Neuronal stem cell (in vitro differentiated cells): ENCODE data around the gene CYLD.

Experiments
- DNase-seq: peaks from one replicate; pipeline ENCODE4 v3.0.0-alpha.2; 2013; ENCODE audit warnings: low spot score
- H2AFZ ChIP-seq: one replicate; pipeline ENCODE4 v1.6.1; 2013; ENCODE audit warnings: mild to moderate bottlenecking, low read length, inconsistent platforms
- H2AK5ac ChIP-seq: 2 replicates; pipeline ENCODE4 v1.6.1; 2013; ENCODE audit warnings: low read depth, mild to moderate bottlenecking, inconsistent platforms, low read length, moderate library complexity, mixed read lengths
- H2BK120ac ChIP-seq: 2 replicates; pipeline ENCODE4 v1.6.1; 2013; ENCODE audit warnings: low read depth, mild to moderate bottlenecking, inconsistent platforms, low read length, moderate library complexity, mixed read lengths
- H2BK12ac ChIP-seq: one replicate; pipeline ENCODE4 v1.6.1; 2013; ENCODE audit warnings: low read length, inconsistent platforms
- H2BK15ac ChIP-seq: 2 replicates; pipeline ENCODE4 v1.6.1; 2013; ENCODE audit warnings: mild to moderate bottlenecking, low read length, inconsistent platforms, mixed read lengths
- H2BK5ac ChIP-seq: one replicate; pipeline ENCODE4 v1.6.1; 2013; ENCODE audit warnings: inconsistent platforms, mild to moderate bottlenecking, low read length, moderate library complexity
- H3K14ac ChIP-seq: one replicate; pipeline ENCODE4 v1.6.1; 2013; ENCODE audit warnings: low read length, inconsistent platforms
- H3K18ac ChIP-seq: 2 replicates; pipeline ENCODE4 v1.6.1; 2013; ENCODE audit warnings: low read length, inconsistent platforms
- H3K23ac ChIP-seq: 2 replicates; pipeline ENCODE4 v1.6.1; 2013; ENCODE audit warnings: low read depth, mild to moderate bottlenecking, mixed read lengths, low read length, inconsistent platforms; ENCODE audit not compliant: poor library complexity
- H3K27ac ChIP-seq: replicated peaks from 3 replicates; pipeline ENCODE4 v1.5.1; 2013; ENCODE audit warnings: low read length, inconsistent platforms
- H3K27me3 ChIP-seq, 3 experiments: 2 replicates each; pipeline ENCODE4 v1.6.1; 2013; ENCODE audit warnings: low read length in 3 of 3, mild to moderate bottlenecking in 2 of 3, inconsistent platforms in 1 of 3, low read depth in 1 of 3, mixed read lengths in 1 of 3, moderate library complexity in 1 of 3; ENCODE audit not compliant: control insufficient read depth in 3 of 3, insufficient read depth in 3 of 3
- H3K36me3 ChIP-seq, 2 donors: replicated peaks in 1 of 2; 2 replicates each; pipeline ENCODE4 v1.6.1; 2013; ENCODE audit warnings: low read length in 2 of 2; ENCODE audit not compliant: control insufficient read depth in 2 of 2, insufficient read depth in 2 of 2
- H3K4ac ChIP-seq: 2 replicates; pipeline ENCODE4 v1.6.1; 2013; ENCODE audit warnings: inconsistent platforms, mild to moderate bottlenecking, low read length, moderate library complexity
- H3K4me1 ChIP-seq, 2 donors: 1 replicate in 1 of 2; 2 replicates in 1 of 2; pipeline ENCODE4 v1.6.1; 2013; ENCODE audit warnings: low read length in 2 of 2, low read depth in 1 of 2; ENCODE audit not compliant: control insufficient read depth in 2 of 2, insufficient read depth in 1 of 2
- H3K4me2 ChIP-seq: one replicate; pipeline ENCODE4 v1.6.1; 2013; ENCODE audit warnings: mild to moderate bottlenecking, low read length, inconsistent platforms; ENCODE audit not compliant: insufficient read depth, poor library complexity, severe bottlenecking
- H3K4me3 ChIP-seq, 2 donors: 2 replicates each; pipeline ENCODE4 v1.5.1; 2013; ENCODE audit warnings: low read length in 2 of 2, mild to moderate bottlenecking in 2 of 2, inconsistent platforms in 1 of 2, moderate library complexity in 1 of 2
- H3K79me1 ChIP-seq: one replicate; pipeline ENCODE4 v1.6.1; 2013; ENCODE audit warnings: low read depth, mild to moderate bottlenecking, inconsistent platforms, low read length, moderate library complexity
- H3K9ac ChIP-seq: one replicate; pipeline ENCODE4 v1.6.1; 2013; ENCODE audit warnings: mild to moderate bottlenecking, low read depth, low read length, inconsistent platforms; ENCODE audit not compliant: poor library complexity
- H3K9me3 ChIP-seq, 2 donors: replicated peaks in 1 of 2; 2 replicates each; pipeline versions ENCODE3 to v1.6.1; 2013; ENCODE audit warnings: low read length in 2 of 2, mild to moderate bottlenecking in 2 of 2, inconsistent platforms in 1 of 2, low read depth in 1 of 2, mixed read lengths in 1 of 2, moderate library complexity in 1 of 2; ENCODE audit not compliant: control insufficient read depth in 2 of 2, insufficient read depth in 1 of 2
- H4K8ac ChIP-seq: one replicate; pipeline ENCODE4 v1.6.1; 2013; ENCODE audit warnings: low read depth, mild to moderate bottlenecking, inconsistent platforms, low read length, moderate library complexity
- H4K91ac ChIP-seq: one replicate; pipeline ENCODE4 v1.6.1; 2013; ENCODE audit warnings: low read length, low read depth, mild to moderate bottlenecking, inconsistent platforms; ENCODE audit not compliant: poor library complexity
- WGBS, 2 donors: extraction: QIAGEN DNeasy Blood & Tissue Kit; methylation state at CpG; one replicate each; pipeline ENCODE4 v1.1.7; 2013; ENCODE audit warnings: missing lambda C conversion rate in 2 of 2, mixed read lengths in 1 of 2; ENCODE audit not compliant: insufficient read length in 2 of 2, insufficient replicate concordance in 1 of 2; ENCODE audit errors: extremely low coverage in 2 of 2; 5-methylcytosine and 5-hydroxymethylcytosine counted together

CYLD gene

DNA sequence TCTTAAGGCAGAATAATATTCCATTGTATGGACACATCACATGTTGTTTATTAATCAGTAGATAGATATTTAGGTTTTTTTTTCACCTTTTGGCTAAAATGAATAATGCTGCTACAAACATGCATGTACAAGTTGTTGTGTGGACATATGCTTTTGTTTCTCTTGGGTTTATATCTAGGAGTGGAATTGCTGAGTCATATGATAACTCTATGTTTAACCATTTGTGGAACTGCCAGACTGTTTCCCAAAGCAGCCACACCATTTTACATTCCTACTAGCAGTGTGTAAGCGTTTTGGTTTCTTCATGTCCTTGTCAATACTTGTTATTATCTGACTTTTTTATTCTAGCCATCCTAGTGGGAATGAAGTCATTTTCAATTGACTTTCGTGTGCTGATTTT is 21.3 kb downstream of the CYLD start:
- WGBS, 2 donors, result no CpG with 5 or more reads among the region's 2 CpGs
- no peaks in the 10 kb centered on the region for H3K79me1 ChIP-seq
- H4K91ac ChIP-seq, result no peak overlapping the region
- H3K4me2 ChIP-seq, result no peak overlapping the region
- no peak overlapping the region for H2BK5ac ChIP-seq
- no peak overlapping the region for H3K9ac ChIP-seq
- H2BK120ac ChIP-seq, result no peak overlapping the region
- no peak overlapping the region for H2BK12ac ChIP-seq
- no peak for DNase-seq
- no peaks in the 10 kb centered on the region for H3K27me3 ChIP-seq
- no peaks in the 10 kb centered on the region for H3K4me1 ChIP-seq
- H3K9me3 ChIP-seq, result peaks cover 0 to 22% of the 10 kb centered on the region in 2 donors
- H3K18ac ChIP-seq, result no peak overlapping the region
- no peak overlapping the region for H3K4me3 ChIP-seq
- H3K14ac ChIP-seq, result no peak overlapping the region
- no peak overlapping the region for H2AFZ ChIP-seq
- H3K36me3 ChIP-seq, result no peaks in the 10 kb centered on the region
- H2BK15ac ChIP-seq, result no peak overlapping the region
- no peak overlapping the region for H2AK5ac ChIP-seq
- H3K4ac ChIP-seq, result no peak overlapping the region
- no peak overlapping the region for H3K23ac ChIP-seq
- no peak overlapping the region for H4K8ac ChIP-seq
- no peak overlapping the region for H3K27ac ChIP-seq

GRCh38 chr16:50765260-50765659 is 23.4 kb downstream of the CYLD start:
- no CpG with 5 or more reads among the region's 1 CpG for WGBS, 2 donors

DNA sequence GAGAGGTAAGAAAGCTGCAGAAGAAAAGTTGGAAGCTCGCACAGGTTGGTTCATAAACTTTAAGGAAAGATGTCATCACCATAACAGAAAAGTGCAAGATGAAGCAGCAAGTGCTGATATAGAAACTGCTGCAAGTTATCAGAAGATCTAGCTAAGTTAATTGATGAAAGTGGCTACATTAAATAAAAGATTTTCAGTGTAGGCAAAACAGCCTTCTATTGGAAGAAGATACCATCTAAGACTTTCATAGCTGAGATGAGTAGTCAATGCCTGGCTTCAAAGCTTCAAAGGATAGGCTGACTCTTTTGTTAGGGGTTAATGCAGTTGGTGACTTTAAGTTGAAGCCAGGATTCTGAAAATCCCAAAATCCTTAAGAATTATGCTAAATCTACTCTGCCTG is 24.0 kb downstream of the CYLD start:
- H2BK12ac ChIP-seq, result no peak overlapping the region
- no peak overlapping the region for H3K9ac ChIP-seq
- no CpG with 5 or more reads among the region's 1 CpG for WGBS, 2 donors
- no peak overlapping the region for H2AK5ac ChIP-seq
- H3K23ac ChIP-seq, result no peak overlapping the region
- no peak overlapping the region for H2BK120ac ChIP-seq
- no peak overlapping the region for H3K18ac ChIP-seq
- H3K27ac ChIP-seq, result no peak overlapping the region
- no peak overlapping the region for H3K4me3 ChIP-seq
- no peak overlapping the region for H4K91ac ChIP-seq
- H3K36me3 ChIP-seq, result no peaks in the 10 kb centered on the region
- H3K4ac ChIP-seq, result no peak overlapping the region
- peaks cover 2 to 22% of the 10 kb centered on the region in 2 donors for H3K9me3 ChIP-seq
- no peak overlapping the region for H4K8ac ChIP-seq
- H2BK5ac ChIP-seq, result no peak overlapping the region
- H3K79me1 ChIP-seq, result no peaks in the 10 kb centered on the region
- no peaks in the 10 kb centered on the region for H3K4me1 ChIP-seq
- no peak for DNase-seq
- H3K27me3 ChIP-seq, result no peaks in the 10 kb centered on the region
- no peak overlapping the region for H3K4me2 ChIP-seq
- H3K14ac ChIP-seq, result no peak overlapping the region
- no peak overlapping the region for H2AFZ ChIP-seq
- no peak overlapping the region for H2BK15ac ChIP-seq

More at GRCh38 chr16:50765260-50765659, 23.4 kb downstream of the CYLD start:
- Histone ChIP-seq H2BK120ac (no peak overlapping the region), H3K14ac (no peak overlapping the region), H3K27ac (no peak overlapping the region), H3K4ac (no peak overlapping the region), H3K4me2 (no peak overlapping the region), H3K4me3 (no peak overlapping the region), H3K27me3 (no peaks in the 10 kb centered on the region), H2BK5ac (no peak overlapping the region), H2BK12ac (no peak overlapping the region), H3K4me1 (no peaks in the 10 kb centered on the region), H4K8ac (no peak overlapping the region), H3K36me3 (no peaks in the 10 kb centered on the region), H3K23ac (no peak overlapping the region), H2AK5ac (no peak overlapping the region), H3K79me1 (no peaks in the 10 kb centered on the region), H3K9ac (no peak overlapping the region), H2BK15ac (no peak overlapping the region), H2AFZ (no peak overlapping the region), H3K18ac (no peak overlapping the region), H3K9me3 (peaks cover 2 to 22% of the 10 kb centered on the region in 2 donors), H4K91ac (no peak overlapping the region)
- DNase-seq, result no peak

DNA sequence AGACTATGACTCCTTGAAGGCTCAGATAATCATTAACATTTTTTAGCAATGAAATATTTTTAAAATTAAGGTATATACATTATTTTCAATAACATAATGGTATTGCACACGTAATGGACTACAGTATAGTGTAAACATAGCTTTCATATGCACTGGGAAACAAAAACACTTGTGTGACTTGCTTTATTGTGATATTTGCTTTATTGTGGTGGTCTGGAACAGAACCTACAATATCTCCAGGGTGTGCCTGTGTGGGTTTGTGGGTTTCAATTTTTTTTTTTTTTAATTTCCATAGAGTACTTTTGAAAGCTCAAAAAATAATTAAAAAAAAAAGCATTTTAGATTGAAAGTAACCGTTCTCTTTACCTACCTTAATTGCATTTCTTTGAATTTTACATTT is 25.3 kb downstream of the CYLD start:
- Histone ChIP-seq H2AFZ (no peak overlapping the region), H3K4me3 (no peak overlapping the region), H4K91ac (no peak overlapping the region), H4K8ac (no peak overlapping the region), H2BK15ac (no peak overlapping the region), H3K14ac (no peak overlapping the region), H3K18ac (no peak overlapping the region), H2BK12ac (no peak overlapping the region), H3K4me2 (no peak overlapping the region), H3K4me1 (no peaks in the 10 kb centered on the region), H3K9ac (no peak overlapping the region), H3K79me1 (no peaks in the 10 kb centered on the region), H3K4ac (no peak overlapping the region), H3K23ac (no peak overlapping the region), H2AK5ac (no peak overlapping the region), H3K9me3 (peaks cover 2 to 22% of the 10 kb centered on the region in 2 donors), H2BK120ac (no peak overlapping the region), H3K27ac (no peak overlapping the region), H3K36me3 (no peaks in the 10 kb centered on the region), H3K27me3 (no peaks in the 10 kb centered on the region), H2BK5ac (no peak overlapping the region)
- no CpG with 5 or more reads among the region's 2 CpGs for WGBS, 2 donors
- DNase-seq, result no peak
